HG03095 (cell line): ENCODE data around the gene SGO2.
A peak's percentile ranks its signal among the peaks of the same experiment; 100 is the strongest.

Experiments used
- ATAC-seq: cut with Tn5 transposase; IDR thresholded peaks from one replicate; pipeline ENCODE4 v1.9.1; 2021; ENCODE audit warnings: moderate library complexity; ENCODE audit not compliant: unreplicated experiment

The SGO2 gene

DNA sequence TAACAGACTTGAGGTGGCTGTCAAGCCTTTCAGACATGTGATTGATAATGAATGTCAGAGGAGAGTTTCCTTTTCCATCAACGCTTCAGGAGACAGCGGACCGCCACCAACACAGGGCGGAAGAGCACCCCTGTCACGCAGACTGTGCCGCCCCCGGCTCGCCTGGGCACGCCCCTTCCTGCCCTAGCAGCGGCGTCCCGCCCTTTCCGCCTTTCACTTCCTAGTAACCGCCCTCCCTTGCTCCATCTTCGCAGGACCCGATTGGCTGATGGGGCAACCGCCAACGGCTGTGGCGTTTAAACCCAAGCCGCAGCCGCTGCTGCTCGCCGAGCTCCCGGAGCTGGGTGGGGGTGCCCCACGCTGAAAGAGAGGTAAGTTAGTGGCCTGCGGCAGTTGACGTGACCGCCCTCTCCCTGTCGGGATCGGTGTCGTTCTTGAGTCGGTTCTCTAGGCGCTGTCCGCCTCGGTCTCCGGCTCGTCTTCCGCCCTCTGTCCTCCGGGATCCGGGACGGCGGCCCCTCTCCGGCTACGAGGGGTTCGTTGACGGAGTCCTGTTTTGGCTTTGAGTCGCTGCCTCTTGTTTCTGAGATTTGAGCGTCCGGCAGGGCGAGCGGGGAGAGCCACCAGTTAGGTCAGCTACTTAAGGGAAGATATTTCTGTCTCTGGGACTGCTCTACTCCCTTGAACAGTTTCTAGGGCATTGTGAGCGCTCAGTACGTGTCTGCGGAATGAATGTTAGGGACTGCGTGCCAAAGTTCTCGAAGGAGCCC lies at the start of gene SGO2:
SGO2 (plus strand) TSS at position 326 of the 770 bp plus-strand sequence. CDS start 6,769 bp downstream, outside the sequence.
- ATAC-seq, result peak; percentile 100

- no peak for ATAC-seq
Measured at GRCh38 chr2:200476836-200477235, 49.2 kb upstream of the SGO2 start.

DNA sequence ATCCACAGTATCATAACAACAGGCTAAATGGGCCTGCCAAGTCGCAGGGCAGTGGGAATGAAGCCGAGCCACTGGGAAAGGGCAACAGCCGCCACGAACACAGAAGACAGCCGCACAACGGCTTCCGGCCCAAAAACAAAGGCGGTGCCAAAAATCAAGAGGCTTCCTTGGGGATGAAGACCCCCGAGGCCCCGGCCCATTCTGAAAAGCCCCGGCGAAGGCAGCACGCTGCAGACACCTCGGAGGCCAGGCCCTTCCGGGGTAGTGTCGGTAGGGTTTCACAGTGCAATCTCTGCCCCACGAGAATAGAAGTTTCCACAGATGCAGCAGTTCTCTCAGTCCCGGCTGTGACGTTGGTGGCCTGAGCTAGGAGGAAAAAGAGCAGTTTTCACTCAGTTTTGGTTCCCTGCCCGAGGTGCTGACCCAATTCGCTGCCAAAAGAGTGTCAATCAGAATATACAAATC lies 48.3 kb upstream of the SGO2 start:
- no peak for ATAC-seq

GRCh38 chr2:200479692-200480265 lies 46.2 kb upstream of the SGO2 start:
- ATAC-seq, result no peak

DNA sequence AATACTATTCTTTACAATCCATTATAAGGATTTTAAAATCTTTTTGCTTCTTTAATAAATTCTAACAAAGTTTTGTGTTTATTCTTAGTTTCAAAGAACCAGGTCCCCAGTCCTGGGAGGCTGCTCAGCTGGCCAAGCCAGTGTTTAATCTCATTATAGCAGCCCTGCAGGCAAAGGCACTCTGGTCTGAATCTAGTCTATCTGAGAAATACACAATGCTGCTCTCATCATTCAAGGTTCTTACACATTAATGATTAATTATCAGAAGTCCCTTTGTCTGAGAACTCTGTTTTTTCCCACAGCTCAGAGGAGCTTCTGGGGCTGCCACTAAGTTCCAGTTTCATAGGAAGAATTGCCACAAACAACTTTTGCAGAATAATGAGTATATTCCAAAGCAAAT lies 43.8 kb upstream of the SGO2 start:
- peak; percentile 49 for ATAC-seq

GRCh38 chr2:200483729-200484198 lies 42.2 kb upstream of the SGO2 start:
- peak; percentile 47 for ATAC-seq

DNA sequence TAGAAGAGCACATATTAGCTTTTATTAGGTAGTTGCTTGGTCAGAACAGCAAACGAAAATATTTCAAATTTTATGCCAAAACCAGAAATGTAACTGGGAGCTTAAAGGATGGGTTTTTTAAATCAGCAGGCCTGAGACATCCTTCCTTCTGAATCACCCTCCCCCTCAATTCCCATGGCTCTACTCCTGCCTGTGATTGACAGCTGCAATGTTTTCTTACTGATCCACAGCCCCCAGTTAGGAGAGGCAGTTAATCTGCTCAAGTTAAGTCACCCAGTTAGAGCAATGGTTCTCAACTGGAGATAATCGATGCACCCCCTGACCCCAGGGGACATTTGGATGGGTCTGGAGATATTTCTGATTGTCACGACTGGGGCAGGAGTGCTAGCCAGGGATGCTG lies 41.1 kb upstream of the SGO2 start:
- no peak for ATAC-seq

GRCh38 chr2:200486529-200486928 lies 39.5 kb upstream of the SGO2 start:
- no peak for ATAC-seq

DNA sequence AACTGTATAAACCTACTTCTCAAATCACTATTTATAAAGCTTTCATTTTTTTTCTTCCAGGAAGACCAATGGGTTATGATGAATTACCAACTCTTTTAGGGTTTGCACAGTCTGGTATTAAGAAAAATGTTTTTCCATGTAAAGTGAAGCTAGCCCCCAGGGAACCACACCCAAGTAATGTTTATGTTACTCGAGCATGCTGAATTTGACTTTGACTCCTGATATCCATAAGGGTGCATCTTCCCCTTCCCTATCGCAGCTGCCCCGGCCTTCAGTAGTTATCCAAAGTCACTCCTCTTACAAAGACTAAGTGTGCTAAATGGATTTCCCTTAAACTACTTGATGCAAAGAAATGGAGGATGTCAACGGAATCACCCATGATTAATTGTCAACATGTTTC lies 37.8 kb upstream of the SGO2 start:
- no peak for ATAC-seq

GRCh38 chr2:200490001-200490400 lies 36.0 kb upstream of the SGO2 start:
- no peak for ATAC-seq

- no peak for ATAC-seq
Measured at GRCh38 chr2:200492656-200493055, 33.4 kb upstream of the SGO2 start.

DNA sequence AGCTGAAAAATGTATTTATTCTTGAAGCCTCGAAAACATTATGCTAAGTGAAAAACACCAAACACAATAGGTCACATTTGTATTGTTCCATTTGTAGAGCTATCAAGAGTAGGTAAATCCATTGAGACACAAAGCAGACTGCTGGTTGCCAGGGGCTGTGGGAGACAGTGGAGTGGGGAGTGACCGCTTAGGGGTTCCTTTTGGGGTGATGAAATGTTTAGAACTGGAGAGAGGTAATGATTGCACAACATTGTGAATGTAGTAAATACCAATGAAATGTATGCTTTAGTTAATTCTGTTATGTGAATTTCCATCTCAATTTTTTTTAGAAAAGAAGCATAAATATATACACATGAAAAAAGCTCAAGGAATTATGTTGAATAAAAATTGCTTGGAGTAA lies 32.0 kb upstream of the SGO2 start:
- no peak for ATAC-seq

- no peak for ATAC-seq
Measured at GRCh38 chr2:200496696-200497095, 29.3 kb upstream of the SGO2 start.

DNA sequence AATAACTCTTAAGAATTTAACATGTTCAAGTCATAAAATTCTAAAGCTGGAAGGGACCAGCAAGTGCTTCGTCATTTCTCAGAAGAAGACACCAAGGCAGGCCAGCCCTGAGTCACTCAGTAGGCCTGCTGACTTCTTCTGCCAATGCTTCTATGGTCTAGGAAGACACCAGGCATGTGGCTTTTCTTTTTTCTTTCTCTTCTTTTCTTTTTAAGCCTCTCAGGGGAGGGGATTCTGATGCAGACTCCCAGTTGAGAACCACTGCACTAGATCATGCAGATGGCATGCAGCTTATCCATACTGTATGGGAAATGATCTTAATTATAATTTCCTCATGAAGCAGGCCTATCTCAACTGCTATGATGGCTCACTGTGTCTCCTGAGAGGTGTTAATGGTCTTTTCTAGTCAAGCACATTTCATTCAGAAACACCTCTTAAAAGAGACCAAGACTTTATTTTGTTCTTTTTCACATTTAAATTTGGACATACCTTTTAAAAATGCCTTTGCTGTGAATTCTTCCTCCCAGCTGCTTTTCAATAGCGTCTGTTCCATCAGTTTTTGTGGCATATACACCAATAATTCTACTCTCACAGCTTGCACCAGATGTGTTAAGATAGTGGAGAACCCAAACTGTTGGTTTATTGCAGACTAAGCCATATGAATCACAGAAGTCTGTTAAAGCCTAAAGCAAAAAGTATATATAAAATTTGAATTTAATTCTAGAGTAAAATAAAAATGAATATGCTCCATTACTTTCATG lies 27.4 kb upstream of the SGO2 start:
- no peak for ATAC-seq

- ATAC-seq, result no peak
Measured at GRCh38 chr2:200502196-200502595, 23.8 kb upstream of the SGO2 start.

GRCh38 chr2:200506679-200507078 lies 19.3 kb upstream of the SGO2 start:
- ATAC-seq, result no peak

- ATAC-seq, result no peak
Measured at GRCh38 chr2:200507179-200507578, 18.8 kb upstream of the SGO2 start.

DNA sequence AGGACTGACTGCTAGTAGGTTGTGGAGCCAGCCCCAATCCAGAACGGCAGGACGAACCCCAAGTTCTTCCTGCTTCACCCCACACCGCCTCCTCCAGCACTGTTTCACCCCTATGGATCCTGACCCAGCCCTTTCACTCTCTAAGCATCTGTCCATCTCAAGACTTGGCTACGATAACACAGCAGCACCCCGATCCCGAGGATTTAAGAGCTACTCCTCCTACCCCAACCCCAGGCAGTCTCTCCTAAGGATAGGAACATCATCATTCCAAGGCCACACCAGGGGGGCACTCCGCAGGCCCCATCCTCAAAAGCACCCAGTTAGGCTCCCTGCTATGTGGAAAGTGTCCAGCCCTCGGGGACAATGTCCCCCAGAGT lies 16.8 kb upstream of the SGO2 start:
- no peak for ATAC-seq

GRCh38 chr2:200509612-200510433 lies 16.2 kb upstream of the SGO2 start, which contains the start of gene KCTD18:
TSS of gene KCTD18 (minus strand) at chr2:200510068. CDS start at chr2:200507016, 3,052 bp downstream.
- peak; percentile 99 for ATAC-seq

DNA sequence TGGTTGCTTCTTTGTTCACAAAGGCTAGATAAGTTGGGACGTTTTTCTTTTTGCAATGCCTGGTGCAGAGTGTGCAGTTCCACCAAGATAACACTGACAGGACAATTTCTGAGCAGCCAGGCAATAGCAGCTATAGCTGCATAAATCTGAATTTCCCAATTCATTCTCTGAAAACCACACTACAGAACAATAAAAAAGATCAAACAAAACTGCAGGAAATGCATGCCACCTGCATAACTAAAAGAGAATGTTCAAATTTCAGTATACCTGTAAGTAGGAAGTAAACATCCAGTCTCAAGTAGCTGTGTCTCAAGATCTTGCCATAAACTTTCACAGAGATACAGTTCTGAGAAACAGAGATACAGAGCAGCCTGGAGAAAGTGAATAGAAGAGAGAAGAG lies 10.9 kb upstream of the SGO2 start:
- no peak for ATAC-seq

GRCh38 chr2:200523158-200523557 lies 2.8 kb upstream of the SGO2 start:
- ATAC-seq, result no peak
